GM10248 (cell line): Measurements from ENCODE around the gene TRIM38.
"Not testable (repeated sequence)": the region's sequence is repeated elsewhere in the genome, so short reads cannot be mapped to it uniquely, and the experiment has no call there.

Experiments used
- CTCF ChIA-PET: fragments of 300-600 bp; sonication (Branson Sonifier 250); formaldehyde crosslinking; extraction: SDS; loops from one replicate; lab custom pipeline; 2021; ENCODE audit warnings: antibody characterized with exemption; lab: Yijun Ruan, JAX
- POLR2A ChIA-PET: fragments of 350-650 bp; sonication (Branson Sonifier 250); formaldehyde crosslinking; extraction: SDS; loops from one replicate; lab custom pipeline; 2020; ENCODE audit warnings: antibody characterized with exemption; lab: Yijun Ruan, JAX
- DNase-seq: peaks from one replicate; pipeline ENCODE4 v3.0.0; 2012; ENCODE audit errors: extremely low spot score
- CTCF ChIP-seq: IDR thresholded peaks from 2 replicates; pipeline ENCODE4 v1.5.1; 2012; ENCODE audit warnings: mild to moderate bottlenecking, low read depth; ENCODE audit errors: extremely low read depth, missing control alignments, control extremely low read depth

The TRIM38 gene

GRCh38 chr6:25942561-25943147, 19.9 kb upstream of the TRIM38 start:
- POLR2A ChIA-PET, result no interaction called here
- CTCF ChIA-PET, result interaction anchor here (0.9 to 2.8 kb wide), 7 partner anchors 9 to 677 kb away, joined by 3 to 9 read pairs (median 5); no protein-coding TSS in a partner anchor
- peak; percentile 63 for TF ChIP-seq CTCF
- DNase-seq, result peak; percentile 31

- POLR2A ChIA-PET, result no interaction called here
These were observed 18.7 kb upstream of the TRIM38 start for GRCh38 chr6:25943887-25944286.

DNA sequence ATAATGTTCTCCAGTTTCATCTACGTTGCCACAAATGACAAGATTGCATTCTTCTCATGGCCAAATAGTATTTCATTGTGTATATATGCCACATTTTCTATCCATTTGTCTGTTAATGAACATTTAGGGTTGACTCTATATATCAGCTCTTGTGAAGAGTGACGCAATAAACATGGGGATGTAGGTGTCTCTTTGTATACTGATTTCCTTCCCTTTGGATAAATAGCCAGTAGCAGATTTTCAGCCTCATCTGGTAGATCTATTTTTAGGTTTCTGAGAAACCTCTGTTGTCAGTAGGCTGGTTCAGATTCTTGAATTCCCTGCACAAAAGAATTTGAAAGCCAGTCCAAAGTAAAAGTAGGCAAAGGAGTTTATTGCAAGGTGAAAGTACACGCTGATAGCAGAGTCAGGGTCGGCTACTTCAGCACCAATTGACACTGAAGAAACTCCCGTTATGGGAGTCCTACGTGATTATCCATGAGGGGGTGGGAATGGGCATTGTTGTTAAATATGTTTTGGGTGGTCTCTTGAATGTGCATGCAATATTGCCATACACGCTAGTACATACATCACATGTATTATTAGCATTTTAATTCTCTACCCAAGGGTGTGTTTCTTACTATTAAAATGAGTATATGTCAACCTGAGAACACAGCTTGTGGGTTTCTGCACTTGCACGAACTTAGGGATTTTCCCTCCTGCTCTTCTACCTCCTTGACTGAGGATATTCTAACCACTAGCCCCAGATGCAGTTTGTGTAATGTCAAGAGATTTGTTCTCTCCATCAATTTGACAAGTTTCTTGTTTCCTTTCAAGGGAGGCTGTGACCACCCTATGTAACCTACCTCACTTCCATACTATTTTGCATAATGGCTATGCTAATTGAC, 17.7 kb upstream of the TRIM38 start:
- ChIA-PET POLR2A (no interaction called here), CTCF (interaction anchor here (1.1 to 2.8 kb wide), 6 partner anchors 8 to 227 kb away, joined by 3 to 7 read pairs (median 4); no protein-coding TSS in a partner anchor)
- TF ChIP-seq CTCF, result no peak
- peak; percentile 46 for DNase-seq

More at GRCh38 chr6:25943887-25944286, 18.7 kb upstream of the TRIM38 start:
- CTCF ChIA-PET, result interaction anchor here (1.1 to 2.8 kb wide), 8 partner anchors 9 to 226 kb away, joined by 3 to 9 read pairs (median 5); no protein-coding TSS in a partner anchor
- TF ChIP-seq CTCF, result no peak
- DNase-seq, result no peak

- CTCF ChIA-PET, result interaction anchor here (2.8 kb wide), 1 partner anchor 16 kb away, joined by 6 read pairs; no protein-coding TSS in a partner anchor
- POLR2A ChIA-PET, DNase-seq: not testable (repeated sequence)
These were observed 16.9 kb upstream of the TRIM38 start for GRCh38 chr6:25945738-25946137.

DNA sequence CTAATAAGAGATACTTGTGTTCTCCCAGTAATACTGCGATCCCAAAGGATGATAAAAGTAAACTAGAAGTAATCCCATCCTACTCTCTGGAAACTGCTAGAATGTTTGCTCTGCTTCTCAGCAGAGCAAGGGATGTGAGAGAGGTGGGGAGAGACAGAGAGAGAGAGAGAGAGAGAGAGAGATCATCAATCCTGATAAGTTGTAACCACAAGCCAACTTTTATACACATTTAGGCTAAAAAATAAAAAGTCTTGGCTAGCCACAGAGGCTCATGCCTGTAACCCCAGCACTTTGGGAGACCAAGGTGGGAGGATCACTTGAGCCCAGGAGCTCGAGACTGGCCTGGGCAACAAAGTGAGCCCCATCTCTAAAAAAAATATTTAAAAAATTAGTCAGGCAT, 16.0 kb upstream of the TRIM38 start:
- DNase-seq, result no peak
- TF ChIP-seq CTCF, result no peak
- POLR2A ChIA-PET, result no interaction called here
- CTCF ChIA-PET, result interaction anchor here (2.2 kb wide), 1 partner anchor 15 kb away, joined by 6 read pairs; no protein-coding TSS in a partner anchor

DNA sequence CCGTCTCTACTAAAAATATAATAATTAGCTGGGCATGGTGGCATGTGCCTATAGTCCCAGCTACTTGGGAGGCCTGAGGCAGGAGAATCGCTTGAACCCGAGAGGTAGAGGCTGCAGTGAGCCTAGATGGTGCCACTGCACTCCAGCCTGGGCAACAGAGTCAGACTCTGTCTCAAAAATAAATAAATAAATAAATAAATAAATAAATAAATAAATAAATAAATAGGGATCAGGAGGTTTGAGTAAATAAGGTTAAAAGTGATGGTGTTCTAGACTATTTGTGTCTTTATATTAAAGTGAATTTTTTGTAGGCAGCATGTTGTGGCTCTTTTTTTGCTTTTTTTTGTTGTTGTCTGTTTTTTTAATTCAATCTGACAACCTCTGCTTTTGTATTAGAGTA, 15.1 kb upstream of the TRIM38 start:
- DNase-seq, POLR2A ChIA-PET: not testable (repeated sequence)
- CTCF ChIA-PET, result interaction anchor here (0.7 to 2.2 kb wide), 2 partner anchors 14 to 44 kb away, joined by 3 to 6 read pairs; no protein-coding TSS in a partner anchor

DNA sequence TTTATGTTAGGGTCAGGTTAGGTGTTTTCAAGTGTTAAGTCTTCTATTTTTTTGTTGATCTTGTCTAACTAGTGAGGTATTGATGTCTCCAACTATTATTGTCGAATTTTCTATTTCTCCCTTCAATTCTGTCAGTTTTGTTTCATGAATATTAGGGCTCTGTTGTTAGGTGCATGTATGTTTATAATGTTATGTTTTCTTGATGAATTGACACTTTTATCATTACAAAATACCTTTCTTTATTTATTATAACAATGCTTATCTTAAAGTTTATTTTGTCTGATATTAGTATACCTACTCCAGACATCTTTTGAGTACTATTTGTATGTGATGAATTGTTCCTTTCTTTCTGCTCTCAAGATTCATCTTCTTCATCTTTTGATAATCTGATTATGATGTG, 12.9 kb upstream of the TRIM38 start:
- POLR2A ChIA-PET, result no interaction called here
- TF ChIP-seq CTCF, result no peak
- CTCF ChIA-PET, result interaction anchor here (1.0 to 1.2 kb wide), 2 partner anchors 9 kb away, joined by 3 read pairs; no protein-coding TSS in a partner anchor
- no peak for DNase-seq
